ENCODE measurements around the gene RTRAF.

RTRAF gene

DNA sequence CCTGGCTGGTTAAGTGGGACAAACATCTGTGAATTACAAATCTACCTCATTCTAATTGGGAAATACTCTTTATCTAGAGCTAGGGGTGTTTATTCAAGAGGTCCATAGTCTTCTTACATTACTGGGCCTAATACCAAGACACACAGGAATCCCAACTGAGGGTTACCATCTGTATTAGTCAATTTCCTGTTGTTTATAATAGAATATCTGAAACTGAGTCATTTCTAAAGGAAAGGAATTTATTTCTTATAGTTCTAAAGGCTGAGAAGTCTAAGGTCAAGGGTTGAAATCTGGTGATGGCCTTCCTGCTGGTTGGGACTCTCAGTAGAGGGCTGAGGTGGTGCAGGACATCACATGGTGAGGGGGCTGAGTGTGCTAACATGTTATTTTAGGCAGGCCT is 36.0 kb downstream of the RTRAF start:
- H3K4me3 ChIP-seq (ENCODE audit: low read depth, low read length), result no peak overlapping the region
- no peaks in the 10 kb centered on the region for H3K9me3 ChIP-seq (ENCODE audit: control insufficient read depth, insufficient read depth, low read length)
- no peaks in the 10 kb centered on the region for H3K27me3 ChIP-seq (ENCODE audit: control insufficient read depth, insufficient read depth, low read length)
- no peaks in the 10 kb centered on the region for H3K36me3 ChIP-seq (ENCODE audit: control insufficient read depth, insufficient read depth, low read length)
- H3K4me1 ChIP-seq (ENCODE audit: control insufficient read depth, insufficient read depth, low read length), result peaks cover 16% of the 10 kb centered on the region
- H3K9ac ChIP-seq (ENCODE audit: low read depth, low read length), result no peak overlapping the region

- no peaks in the 10 kb centered on the region for H3K27me3 ChIP-seq (ENCODE audit: control insufficient read depth, insufficient read depth, low read length)
- no peaks in the 10 kb centered on the region for H3K9me3 ChIP-seq (ENCODE audit: control insufficient read depth, insufficient read depth, low read length)
- H3K9ac ChIP-seq (ENCODE audit: low read depth, low read length), result no peak overlapping the region
- no peak overlapping the region for H3K4me3 ChIP-seq (ENCODE audit: low read depth, low read length)
- no peaks in the 10 kb centered on the region for H3K36me3 ChIP-seq (ENCODE audit: control insufficient read depth, insufficient read depth, low read length)
- H3K4me1 ChIP-seq (ENCODE audit: control insufficient read depth, insufficient read depth, low read length), result peaks cover 8% of the 10 kb centered on the region
Observed at GRCh38 chr14:52026017-52026660, 36.8 kb downstream of the RTRAF start.

DNA sequence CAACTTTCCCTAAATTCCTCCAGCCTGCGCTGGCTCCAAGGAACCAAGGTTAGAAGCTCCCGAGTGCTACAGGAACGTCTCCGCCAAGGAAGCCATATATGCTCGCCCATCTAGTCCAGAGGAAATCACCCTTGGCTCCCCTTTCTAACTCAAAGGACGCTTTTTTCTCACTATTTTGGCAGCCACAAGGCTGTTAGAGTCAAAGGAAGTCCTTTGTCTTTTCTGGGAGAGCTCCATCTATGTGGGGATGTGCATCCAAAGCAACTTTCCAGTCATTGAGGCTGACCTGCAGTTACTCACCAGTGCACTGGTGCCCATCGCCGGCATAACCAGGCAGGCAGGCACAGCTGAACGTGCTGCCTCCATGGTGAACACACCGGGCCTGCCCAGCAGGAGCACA is 37.6 kb downstream of the RTRAF start:
- Histone ChIP-seq H3K4me3 (ENCODE audit: low read depth, low read length) (no peak overlapping the region), H3K27me3 (ENCODE audit: control insufficient read depth, insufficient read depth, low read length) (no peaks in the 10 kb centered on the region), H3K36me3 (ENCODE audit: control insufficient read depth, insufficient read depth, low read length) (no peaks in the 10 kb centered on the region), H3K9ac (ENCODE audit: low read depth, low read length) (no peak overlapping the region), H3K9me3 (ENCODE audit: control insufficient read depth, insufficient read depth, low read length) (no peaks in the 10 kb centered on the region), H3K4me1 (ENCODE audit: control insufficient read depth, insufficient read depth, low read length) (peaks cover 2% of the 10 kb centered on the region)

GRCh38 chr14:52029881-52030280 is 40.5 kb downstream of the RTRAF start:
- Histone ChIP-seq H3K9ac (ENCODE audit: low read depth, low read length) (no peak overlapping the region), H3K36me3 (ENCODE audit: control insufficient read depth, insufficient read depth, low read length) (no peaks in the 10 kb centered on the region), H3K4me1 (ENCODE audit: control insufficient read depth, insufficient read depth, low read length) (peaks cover 5% of the 10 kb centered on the region), H3K9me3 (ENCODE audit: control insufficient read depth, insufficient read depth, low read length) (no peaks in the 10 kb centered on the region), H3K27me3 (ENCODE audit: control insufficient read depth, insufficient read depth, low read length) (no peaks in the 10 kb centered on the region), H3K4me3 (ENCODE audit: low read depth, low read length) (no peak overlapping the region)

DNA sequence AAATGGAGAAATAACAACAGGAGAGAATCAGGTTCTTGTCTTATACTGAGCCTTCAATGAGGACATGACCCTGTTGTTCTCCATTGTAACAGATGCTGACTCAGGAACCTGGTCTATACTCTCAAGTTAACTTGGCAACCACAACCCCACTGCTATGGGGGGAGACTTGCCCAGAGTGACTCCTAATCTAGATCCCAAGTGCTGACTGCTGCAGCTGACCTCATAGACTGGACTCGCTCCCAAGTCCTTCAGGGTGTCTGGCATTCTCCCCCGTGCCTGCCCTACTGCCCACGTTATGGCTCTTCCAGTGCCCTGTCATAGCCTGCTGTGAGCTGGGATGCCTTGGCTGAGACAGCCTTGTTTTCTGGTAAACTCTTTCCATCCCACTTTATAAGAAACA is 42.4 kb downstream of the RTRAF start:
- peaks cover 5% of the 10 kb centered on the region for H3K4me1 ChIP-seq (ENCODE audit: control insufficient read depth, insufficient read depth, low read length)
- no peak overlapping the region for H3K4me3 ChIP-seq (ENCODE audit: low read depth, low read length)
- no peaks in the 10 kb centered on the region for H3K9me3 ChIP-seq (ENCODE audit: control insufficient read depth, insufficient read depth, low read length)
- H3K27me3 ChIP-seq (ENCODE audit: control insufficient read depth, insufficient read depth, low read length), result no peaks in the 10 kb centered on the region
- no peak overlapping the region for H3K9ac ChIP-seq (ENCODE audit: low read depth, low read length)
- H3K36me3 ChIP-seq (ENCODE audit: control insufficient read depth, insufficient read depth, low read length), result no peaks in the 10 kb centered on the region

GRCh38 chr14:52032204-52032801 is 43.0 kb downstream of the RTRAF start:
- Histone ChIP-seq H3K4me1 (ENCODE audit: control insufficient read depth, insufficient read depth, low read length) (peaks cover 5% of the 10 kb centered on the region), H3K9me3 (ENCODE audit: control insufficient read depth, insufficient read depth, low read length) (no peaks in the 10 kb centered on the region), H3K9ac (ENCODE audit: low read depth, low read length) (no peak overlapping the region), H3K4me3 (ENCODE audit: low read depth, low read length) (no peak overlapping the region), H3K36me3 (ENCODE audit: control insufficient read depth, insufficient read depth, low read length) (no peaks in the 10 kb centered on the region), H3K27me3 (ENCODE audit: control insufficient read depth, insufficient read depth, low read length) (no peaks in the 10 kb centered on the region)

GRCh38 chr14:52033101-52033642 is 43.8 kb downstream of the RTRAF start:
- no peaks in the 10 kb centered on the region for H3K9me3 ChIP-seq (ENCODE audit: control insufficient read depth, insufficient read depth, low read length)
- no peak overlapping the region for H3K4me3 ChIP-seq (ENCODE audit: low read depth, low read length)
- H3K4me1 ChIP-seq (ENCODE audit: control insufficient read depth, insufficient read depth, low read length), result peaks cover 5% of the 10 kb centered on the region
- no peaks in the 10 kb centered on the region for H3K36me3 ChIP-seq (ENCODE audit: control insufficient read depth, insufficient read depth, low read length)
- no peak overlapping the region for H3K9ac ChIP-seq (ENCODE audit: low read depth, low read length)
- no peaks in the 10 kb centered on the region for H3K27me3 ChIP-seq (ENCODE audit: control insufficient read depth, insufficient read depth, low read length)

DNA sequence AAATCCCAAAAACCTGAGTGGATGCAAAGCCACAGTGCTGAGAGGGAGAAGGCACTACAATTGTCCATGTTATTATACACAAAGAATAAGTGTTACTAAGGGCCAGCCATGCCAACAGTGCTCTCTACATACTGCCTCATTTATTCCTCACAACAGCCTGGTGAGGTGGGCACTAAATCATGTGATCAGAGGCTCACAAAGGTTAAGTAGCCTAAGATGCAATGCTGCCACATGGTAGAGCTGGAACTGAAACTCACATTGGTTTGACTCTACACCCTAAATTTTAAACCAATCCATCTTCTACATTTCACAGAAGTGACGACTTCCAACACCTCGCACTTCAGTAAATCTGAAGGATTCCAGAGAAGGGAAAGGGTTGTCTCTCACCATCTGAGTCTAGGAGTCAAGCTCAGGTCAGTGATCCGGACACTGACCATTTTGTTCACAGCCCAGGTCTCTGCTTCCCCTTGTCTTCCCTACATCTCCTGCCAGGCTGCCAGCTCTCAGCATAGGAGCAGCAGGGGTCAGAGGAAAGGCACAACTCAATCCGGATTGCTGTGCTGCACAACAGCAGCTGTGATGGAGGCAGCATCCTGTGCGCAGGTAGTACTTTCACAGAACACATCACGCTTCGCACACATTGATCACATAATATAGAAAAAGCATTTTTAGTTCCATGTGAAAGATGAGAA is 49.9 kb downstream of the RTRAF start:
- H3K4me1 ChIP-seq (ENCODE audit: control insufficient read depth, insufficient read depth, low read length), result no peaks in the 10 kb centered on the region
- H3K36me3 ChIP-seq (ENCODE audit: control insufficient read depth, insufficient read depth, low read length), result no peaks in the 10 kb centered on the region
- H3K4me3 ChIP-seq (ENCODE audit: low read depth, low read length), result no peak overlapping the region
- H3K9me3 ChIP-seq (ENCODE audit: control insufficient read depth, insufficient read depth, low read length), result no peaks in the 10 kb centered on the region
- no peak overlapping the region for H3K9ac ChIP-seq (ENCODE audit: low read depth, low read length)
- no peaks in the 10 kb centered on the region for H3K27me3 ChIP-seq (ENCODE audit: control insufficient read depth, insufficient read depth, low read length)

DNA sequence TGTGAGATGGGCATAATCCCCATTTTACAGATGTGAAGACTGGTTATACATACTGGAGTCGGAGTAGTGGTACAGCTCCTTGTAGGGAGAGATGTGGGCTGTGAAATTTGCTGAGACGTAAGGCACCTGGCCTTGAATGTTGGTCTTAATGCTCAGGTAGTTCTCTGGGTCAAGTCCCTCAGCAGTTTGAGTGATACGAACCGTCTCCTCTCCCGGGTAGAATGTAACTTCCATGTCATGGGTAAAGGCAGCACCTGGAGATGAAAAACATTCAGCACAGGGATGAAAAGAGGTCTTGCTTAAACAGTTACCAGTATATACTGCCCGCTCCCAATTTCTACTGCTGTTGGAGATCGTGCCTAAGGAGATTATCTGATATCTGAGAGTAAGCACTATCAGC is 51.3 kb downstream of the RTRAF start:
- Histone ChIP-seq H3K9ac (ENCODE audit: low read depth, low read length) (no peak overlapping the region), H3K9me3 (ENCODE audit: control insufficient read depth, insufficient read depth, low read length) (no peaks in the 10 kb centered on the region), H3K27me3 (ENCODE audit: control insufficient read depth, insufficient read depth, low read length) (no peaks in the 10 kb centered on the region), H3K4me3 (ENCODE audit: low read depth, low read length) (no peak overlapping the region), H3K36me3 (ENCODE audit: control insufficient read depth, insufficient read depth, low read length) (no peaks in the 10 kb centered on the region), H3K4me1 (ENCODE audit: control insufficient read depth, insufficient read depth, low read length) (no peaks in the 10 kb centered on the region)

GRCh38 chr14:52042371-52043289 is 53.3 kb downstream of the RTRAF start:
- Histone ChIP-seq H3K4me1 (ENCODE audit: control insufficient read depth, insufficient read depth, low read length) (no peaks in the 10 kb centered on the region), H3K9ac (ENCODE audit: low read depth, low read length) (no peak overlapping the region), H3K36me3 (ENCODE audit: control insufficient read depth, insufficient read depth, low read length) (no peaks in the 10 kb centered on the region), H3K27me3 (ENCODE audit: control insufficient read depth, insufficient read depth, low read length) (no peaks in the 10 kb centered on the region), H3K4me3 (ENCODE audit: low read depth, low read length) (no peak overlapping the region), H3K9me3 (ENCODE audit: control insufficient read depth, insufficient read depth, low read length) (no peaks in the 10 kb centered on the region)

GRCh38 chr14:52043690-52044089 is 54.3 kb downstream of the RTRAF start:
- H3K4me1 ChIP-seq (ENCODE audit: control insufficient read depth, insufficient read depth, low read length), result no peaks in the 10 kb centered on the region
- H3K36me3 ChIP-seq (ENCODE audit: control insufficient read depth, insufficient read depth, low read length), result no peaks in the 10 kb centered on the region
- H3K27me3 ChIP-seq (ENCODE audit: control insufficient read depth, insufficient read depth, low read length), result no peaks in the 10 kb centered on the region
- H3K9me3 ChIP-seq (ENCODE audit: control insufficient read depth, insufficient read depth, low read length), result no peaks in the 10 kb centered on the region
- no peak overlapping the region for H3K4me3 ChIP-seq (ENCODE audit: low read depth, low read length)
- no peak overlapping the region for H3K9ac ChIP-seq (ENCODE audit: low read depth, low read length)
